Trophoblast cell (in vitro differentiated cells and primary cell): ENCODE measurements around the gene CA5B.

Experiments used
- DNase-seq, 2 donors: peaks; one replicate each; pipeline ENCODE4 v3.0.0-alpha.2; 2016
- H2AFZ ChIP-seq: 2 replicates; pipeline ENCODE4 v1.6.1; 2013; ENCODE audit warnings: low read length, moderate library complexity, mild to moderate bottlenecking; ENCODE audit not compliant: insufficient read depth, poor library complexity
- H2AK5ac ChIP-seq: 2 replicates; pipeline ENCODE4 v1.6.1; 2013; ENCODE audit warnings: mild to moderate bottlenecking, low read length
- H2BK120ac ChIP-seq: 2 replicates; pipeline ENCODE4 v1.6.1; 2013; ENCODE audit warnings: low read length, mild to moderate bottlenecking, moderate library complexity; ENCODE audit not compliant: insufficient read depth, poor library complexity
- H2BK12ac ChIP-seq: 2 replicates; pipeline ENCODE4 v1.6.1; 2013; ENCODE audit warnings: mild to moderate bottlenecking, low read length, moderate library complexity
- H2BK5ac ChIP-seq: 2 replicates; pipeline ENCODE4 v1.6.1; 2013; ENCODE audit warnings: low read length, low read depth, moderate library complexity, mild to moderate bottlenecking; ENCODE audit not compliant: poor library complexity
- H3K14ac ChIP-seq: 2 replicates; pipeline ENCODE4 v1.6.1; 2013; ENCODE audit warnings: mild to moderate bottlenecking, low read length
- H3K18ac ChIP-seq: 2 replicates; pipeline ENCODE4 v1.6.1; 2013; ENCODE audit warnings: mild to moderate bottlenecking, low read length
- H3K23ac ChIP-seq: 2 replicates; pipeline ENCODE4 v1.6.1; 2013; ENCODE audit warnings: low read length
- H3K27ac ChIP-seq: 2 replicates; pipeline ENCODE4 v1.5.1; 2013; ENCODE audit warnings: low read depth, mild to moderate bottlenecking, inconsistent platforms, low read length, moderate library complexity
- H3K27me3 ChIP-seq: 2 replicates; pipeline ENCODE4 v1.6.1; 2013; ENCODE audit warnings: inconsistent platforms, mild to moderate bottlenecking, low read length, moderate library complexity; ENCODE audit not compliant: insufficient read depth
- H3K36me3 ChIP-seq, 2 experiments: 1 replicate in 1 of 2; 2 replicates in 1 of 2; pipeline ENCODE4 v1.6.1; 2013; ENCODE audit warnings: low read length in 2 of 2, mild to moderate bottlenecking in 2 of 2, moderate library complexity in 1 of 2; ENCODE audit not compliant: insufficient read depth in 2 of 2, control insufficient read depth in 1 of 2
- H3K4ac ChIP-seq: 2 replicates; pipeline ENCODE4 v1.6.1; 2013; ENCODE audit warnings: low read depth, mild to moderate bottlenecking, low read length, moderate library complexity
- H3K4me1 ChIP-seq, 2 experiments: 1 replicate in 1 of 2; 2 replicates in 1 of 2; pipeline ENCODE4 v1.6.1; 2013; ENCODE audit warnings: low read length in 2 of 2, mild to moderate bottlenecking in 2 of 2, moderate library complexity in 1 of 2; ENCODE audit not compliant: insufficient read depth in 2 of 2, control insufficient read depth in 1 of 2
- H3K4me2 ChIP-seq: 2 replicates; pipeline ENCODE4 v1.6.1; 2013; ENCODE audit warnings: inconsistent platforms, mild to moderate bottlenecking, low read length, moderate library complexity
- H3K4me3 ChIP-seq: 2 replicates; pipeline ENCODE4 v1.5.1; 2013; ENCODE audit warnings: mild to moderate bottlenecking, low read depth, low read length, inconsistent platforms
- H3K79me1 ChIP-seq: one replicate; pipeline ENCODE4 v1.6.1; 2013; ENCODE audit warnings: low read length
- H3K79me2 ChIP-seq: 2 replicates; pipeline ENCODE4 v1.6.1; 2013; ENCODE audit warnings: low read length, mild to moderate bottlenecking; ENCODE audit not compliant: control insufficient read depth, insufficient read depth, poor library complexity
- H3K9ac ChIP-seq: 2 replicates; pipeline ENCODE4 v1.6.1; 2013; ENCODE audit warnings: mild to moderate bottlenecking, low read length
- H3K9me3 ChIP-seq: 2 replicates; pipeline ENCODE4 v1.6.1; 2013; ENCODE audit warnings: low read depth, mild to moderate bottlenecking, control low read depth, inconsistent platforms, low read length; ENCODE audit not compliant: insufficient read depth
- H4K12ac ChIP-seq: 2 replicates; pipeline ENCODE4 v1.6.1; 2013; ENCODE audit warnings: low read depth, mild to moderate bottlenecking, low read length, moderate library complexity
- H4K8ac ChIP-seq: 2 replicates; pipeline ENCODE4 v1.6.1; 2013; ENCODE audit warnings: low read depth, mild to moderate bottlenecking, low read length, moderate library complexity
- H4K91ac ChIP-seq: one replicate; pipeline ENCODE4 v1.6.1; 2013; ENCODE audit warnings: low read depth, mild to moderate bottlenecking, low read length, moderate library complexity
- WGBS: extraction: QIAGEN DNeasy Blood & Tissue Kit; methylation state at CpG from one replicate; pipeline ENCODE4 v1.1.7; 2013; ENCODE audit warnings: missing lambda C conversion rate; ENCODE audit not compliant: insufficient read length, insufficient coverage; ENCODE audit errors: extremely low coverage; 5-methylcytosine and 5-hydroxymethylcytosine counted together

CA5B gene

DNA sequence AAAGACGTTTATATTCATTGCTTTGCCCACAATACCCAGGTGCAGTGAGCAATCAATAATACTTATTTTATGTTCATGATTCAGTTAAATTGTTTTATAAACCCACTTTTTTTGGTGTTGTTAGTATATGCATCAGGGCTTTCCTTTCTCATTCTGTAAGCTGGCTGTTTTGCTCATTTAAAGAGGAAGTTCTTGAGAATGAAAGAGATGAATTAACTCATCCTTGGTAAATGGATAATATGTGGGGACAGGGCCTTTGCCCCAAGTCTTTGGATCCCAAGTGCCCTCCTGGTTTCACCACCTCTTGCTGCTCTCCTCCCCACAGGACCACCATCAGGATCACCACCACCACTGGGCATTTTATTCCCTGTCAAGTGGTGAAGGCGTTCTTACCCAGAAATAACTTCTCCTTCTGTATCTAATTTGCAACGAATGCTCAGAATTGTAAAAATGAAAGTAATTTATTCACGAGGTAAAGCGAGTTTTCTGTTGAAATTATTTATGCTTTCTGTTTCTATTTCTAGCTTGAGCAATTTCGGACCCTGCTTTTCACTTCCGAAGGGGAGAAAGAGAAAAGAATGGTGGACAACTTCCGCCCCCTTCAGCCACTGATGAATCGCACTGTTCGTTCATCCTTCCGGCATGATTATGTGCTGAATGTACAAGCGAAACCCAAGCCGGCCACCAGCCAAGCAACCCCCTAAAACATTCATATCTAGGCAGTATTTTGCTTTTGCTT lies 44.1 kb downstream of the CA5B start:
- Histone ChIP-seq H4K8ac (no peak overlapping the region), H3K27me3 (no peaks in the 10 kb centered on the region), H3K23ac (no peak overlapping the region), H3K79me1 (no peaks in the 10 kb centered on the region), H2BK120ac (no peak overlapping the region), H2AFZ (no peak overlapping the region), H2BK12ac (no peak overlapping the region), H3K14ac (no peak overlapping the region), H3K4me1 (no peaks in the 10 kb centered on the region), H3K36me3 (peaks cover 2 to 11% of the 10 kb centered on the region in 2 experiments), H3K4me3 (no peak overlapping the region), H4K12ac (no peak overlapping the region), H3K4ac (no peak overlapping the region), H3K18ac (no peak overlapping the region), H3K9me3 (no peaks in the 10 kb centered on the region), H4K91ac (no peak overlapping the region), H3K27ac (no peak overlapping the region), H3K79me2 (no peaks in the 10 kb centered on the region), H2BK5ac (no peak overlapping the region), H3K9ac (no peak overlapping the region), H2AK5ac (no peak overlapping the region), H3K4me2 (no peak overlapping the region)
- DNase-seq: no peak
- WGBS: no CpG with 5 or more reads among the region's 13 CpGs

DNA sequence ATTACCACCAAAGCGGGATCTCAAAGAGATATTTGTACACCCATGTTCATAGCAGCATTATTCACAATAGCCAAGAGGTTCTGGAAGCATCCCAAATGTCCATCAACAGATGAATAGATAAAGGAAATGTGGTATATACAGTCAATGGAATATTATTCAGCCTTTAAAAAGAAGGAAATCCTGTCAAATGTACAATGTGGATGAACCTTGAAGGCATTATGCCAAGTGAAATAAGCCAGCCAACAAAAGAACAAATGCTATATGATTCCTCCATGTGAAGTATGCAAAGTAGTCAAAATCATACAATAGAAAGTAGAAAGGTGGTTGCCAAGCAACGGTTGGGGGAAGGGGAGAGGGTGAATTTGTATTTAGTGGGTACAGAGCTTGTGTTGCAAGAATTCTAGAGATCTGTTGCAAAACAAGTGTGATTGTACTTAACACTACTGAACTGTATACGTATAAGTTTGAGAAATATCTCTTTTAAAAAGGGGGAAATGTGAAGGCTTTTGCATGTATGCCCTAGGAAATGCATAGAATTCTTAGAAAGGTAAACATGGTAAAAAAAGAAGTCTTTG lies 47.2 kb downstream of the CA5B start:
- Histone ChIP-seq H4K12ac (no peak overlapping the region), H3K79me2 (no peaks in the 10 kb centered on the region), H3K79me1 (no peaks in the 10 kb centered on the region), H2AFZ (no peak overlapping the region), H3K18ac (no peak overlapping the region), H3K4me1 (no peaks in the 10 kb centered on the region), H3K36me3 (peaks cover 2 to 11% of the 10 kb centered on the region in 2 experiments), H3K9me3 (no peaks in the 10 kb centered on the region), H2BK120ac (no peak overlapping the region), H3K23ac (no peak overlapping the region), H2BK5ac (no peak overlapping the region), H3K4me2 (no peak overlapping the region), H3K9ac (no peak overlapping the region), H3K14ac (no peak overlapping the region), H4K8ac (no peak overlapping the region), H3K4ac (no peak overlapping the region), H3K4me3 (no peak overlapping the region), H2BK12ac (no peak overlapping the region), H4K91ac (no peak overlapping the region), H2AK5ac (no peak overlapping the region), H3K27ac (no peak overlapping the region), H3K27me3 (no peaks in the 10 kb centered on the region)
- no peak for DNase-seq
- no CpG with 5 or more reads among the region's 3 CpGs for WGBS

GRCh38 chrX:15786915-15787314 lies 48.8 kb downstream of the CA5B start:
- no peak overlapping the region for H2BK120ac ChIP-seq
- no peak overlapping the region for H3K18ac ChIP-seq
- H2BK12ac ChIP-seq: no peak overlapping the region
- no peak overlapping the region for H4K8ac ChIP-seq
- no peak overlapping the region for H2AFZ ChIP-seq
- no peaks in the 10 kb centered on the region for H3K4me1 ChIP-seq
- H3K36me3 ChIP-seq: peaks cover 0 to 10% of the 10 kb centered on the region in 2 experiments
- H3K4me3 ChIP-seq: no peak overlapping the region
- H3K14ac ChIP-seq: no peak overlapping the region
- no peak overlapping the region for H2BK5ac ChIP-seq
- H3K79me2 ChIP-seq: peaks cover 3% of the 10 kb centered on the region
- H4K12ac ChIP-seq: no peak overlapping the region
- no peaks in the 10 kb centered on the region for H3K9me3 ChIP-seq
- no CpG with 5 or more reads among the region's 3 CpGs for WGBS
- no peak overlapping the region for H3K4me2 ChIP-seq
- H3K27me3 ChIP-seq: no peaks in the 10 kb centered on the region
- DNase-seq: no peak
- no peak overlapping the region for H3K4ac ChIP-seq
- no peak overlapping the region for H3K27ac ChIP-seq
- peaks cover 3% of the 10 kb centered on the region for H3K79me1 ChIP-seq
- H3K9ac ChIP-seq: no peak overlapping the region
- H4K91ac ChIP-seq: no peak overlapping the region
- no peak overlapping the region for H2AK5ac ChIP-seq
- no peak overlapping the region for H3K23ac ChIP-seq

DNA sequence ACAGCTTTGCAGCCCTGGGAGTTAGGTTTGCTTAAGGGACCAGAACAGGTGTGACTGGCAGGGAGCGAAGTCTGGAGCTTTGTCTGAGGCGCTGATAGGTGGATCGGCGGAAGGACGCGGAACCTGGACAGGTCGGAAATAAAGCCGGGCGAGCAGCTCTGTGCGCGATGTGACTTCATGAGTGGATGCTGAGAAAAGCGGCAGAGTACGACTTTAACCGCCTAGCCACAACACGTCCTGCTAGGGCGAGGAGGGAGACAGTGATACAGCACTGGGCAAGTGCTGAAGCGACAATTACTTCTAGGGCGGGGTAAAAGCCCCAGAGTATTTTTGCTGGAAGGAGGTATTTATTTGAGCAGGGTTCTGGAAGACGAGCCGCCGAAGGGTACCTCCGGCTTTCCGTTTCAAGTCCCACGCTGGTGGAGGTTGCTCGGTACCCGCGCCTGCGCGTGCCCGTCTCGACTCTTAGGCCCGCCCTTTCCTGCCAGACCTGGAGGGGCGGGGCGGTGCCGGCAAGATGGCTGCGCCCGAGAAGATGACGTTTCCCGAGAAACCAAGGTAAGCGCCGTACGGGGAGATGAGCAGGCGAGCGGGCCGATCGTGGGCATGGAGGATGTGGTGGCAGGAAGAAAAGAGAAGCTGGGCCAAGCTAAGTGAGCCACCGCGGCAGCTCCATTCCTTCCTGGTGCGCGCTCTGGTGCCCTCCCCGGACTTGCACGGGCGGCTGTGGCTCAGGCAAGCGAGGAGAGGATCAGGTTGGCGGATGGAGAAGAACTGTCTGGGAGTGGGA lies 52.1 kb downstream of the CA5B start, which contains the start of gene ZRSR2:
TSS of gene ZRSR2 (plus strand) at position 506 of the 790 bp plus-strand sequence. CDS start at position 518, 12 bp downstream.
- DNase-seq: peak; percentile 62 to 82
- H4K12ac ChIP-seq: peak within 1 kb of the TSS; percentile 22

More for the DNA sequence above, 52.1 kb downstream of the CA5B start, which contains the start of gene ZRSR2:
- Histone ChIP-seq H3K79me1 (peaks cover 3% of the 10 kb centered on the region), H3K9ac (peak within 1 kb of the TSS; percentile 53), H2AFZ (peak within 1 kb of the TSS; percentile 61), H4K8ac (peak within 1 kb of the TSS; percentile 74), H3K27me3 (no peaks in the 10 kb centered on the region), H3K27ac (peak within 1 kb of the TSS; percentile 49), H3K18ac (peak within 1 kb of the TSS; percentile 8), H3K79me2 (peaks cover 3% of the 10 kb centered on the region), H3K9me3 (no peaks in the 10 kb centered on the region), H3K4me2 (peak within 1 kb of the TSS; percentile 91), H3K4ac (peak within 1 kb of the TSS; percentile 33), H3K14ac (peak within 1 kb of the TSS; percentile 35), H4K91ac (peak within 1 kb of the TSS; percentile 55), H3K4me1 (no peaks in the 10 kb centered on the region), H3K36me3 (peaks cover 0 to 3% of the 10 kb centered on the region in 2 experiments), H3K4me3 (peak within 1 kb of the TSS; percentile 90), H2BK5ac (peak within 1 kb of the TSS; percentile 57), H2AK5ac (no peak within 1 kb of the TSS), H2BK120ac (peak within 1 kb of the TSS; percentile 25), H2BK12ac (no peak within 1 kb of the TSS), H3K23ac (no peak within 1 kb of the TSS)
- no CpG with 5 or more reads among the region's 55 CpGs for WGBS
